Vagina (tissue), 2 donors: ENCODE measurements around the gene WDR20. TPM values are rescaled to one million over a fixed set of nuclear protein-coding genes. Genes with fewer than 3 reads are reported as not detected.

ENCODE experiments used
- DNase-seq, 2 donors: peaks; one replicate each; pipeline ENCODE4 v3.0.0-alpha.2; 2017; ENCODE audit errors: extremely low spot score in 2 of 2
- H3K27ac ChIP-seq: fragments of 200-600 bp; sonication (generic); one replicate; pipeline ENCODE4 v1.5.1; 2019
- H3K27me3 ChIP-seq: fragments of 200-600 bp; sonication (generic); one replicate; pipeline ENCODE4 v1.5.1; 2019
- H3K36me3 ChIP-seq, 2 donors: fragments of 200-600 bp; sonication (generic); one replicate each; pipeline ENCODE4 v1.5.1; 2017 to 2019
- H3K4me1 ChIP-seq: fragments of 200-600 bp; sonication (generic); one replicate; pipeline ENCODE4 v1.5.1; 2019
- H3K4me3 ChIP-seq, 2 donors: fragments of 200-600 bp; sonication (generic); 1 replicate in 1 of 2; 2 replicates in 1 of 2; pipeline ENCODE4 v1.5.1; 2016 to 2019
- H3K9me3 ChIP-seq: fragments of 200-600 bp; sonication (generic); one replicate; pipeline ENCODE4 v1.5.1; 2019
- CTCF ChIP-seq, 3 experiments: fragments of 450-650 bp in 2 of 3; fragments of 200-600 bp in 1 of 3; sonication (generic) in 1 of 3; IDR thresholded peaks; one replicate each; pipeline ENCODE4 v1.5.1; 2017 to 2019; ENCODE audit warnings: antibody characterized with exemption in 3 of 3, mild to moderate bottlenecking in 2 of 3, moderate library complexity in 2 of 3
- POLR2A ChIP-seq, 2 donors: fragments of 450-650 bp; IDR thresholded peaks; one replicate each; pipeline ENCODE4 v1.6.1; 2017; ENCODE audit warnings: antibody characterized with exemption in 2 of 2, mild to moderate bottlenecking in 2 of 2, moderate library complexity in 2 of 2
- POLR2AphosphoS5 ChIP-seq, 2 donors: sonication (generic); formaldehyde crosslinking; IDR thresholded peaks; one replicate each; pipeline ENCODE4 v1.9.0; 2017; ENCODE audit warnings: antibody characterized with exemption in 2 of 2, mild to moderate bottlenecking in 2 of 2, low read depth in 1 of 2; ENCODE audit not compliant: insufficient read depth in 1 of 2
- intact Hi-C: fragments of 100-400 bp; cut with DNase I; formaldehyde crosslinking; loops from one replicate; pipeline ENCODE4 v1.15.1; 2023
- total RNA-seq: library from RNA; depleted of rRNA; stranded (reverse); fragments of >200 nt; gene quantifications from one replicate; pipeline ENCODE4 v1.2.3, GENCODE V29; 2016

The WDR20 gene
- total RNA-seq, 1 donor from 2014 or later: 24.8 TPM

GRCh38 chr14:102182936-102183619 lies 43.4 kb downstream of the WDR20 start:
- H3K9me3 ChIP-seq: no peaks in the 10 kb centered on the region
- no peaks in the 10 kb centered on the region for H3K27me3 ChIP-seq
- TF ChIP-seq POLR2A (IDR thresholded peaks at IDR 0.05): no peak
- no peak for DNase-seq
- H3K4me1 ChIP-seq: peaks cover 59% of the 10 kb centered on the region
- no peak overlapping the region for H3K4me3 ChIP-seq
- intact Hi-C loops: no loop called here
- H3K27ac ChIP-seq: no peak overlapping the region
- H3K36me3 ChIP-seq: no peaks in the 10 kb centered on the region

GRCh38 chr14:102183886-102184285 lies 44.2 kb downstream of the WDR20 start:
- DNase-seq: no peak
- peaks cover 62% of the 10 kb centered on the region for H3K4me1 ChIP-seq

GRCh38 chr14:102184316-102185035 lies 44.8 kb downstream of the WDR20 start:
- Histone ChIP-seq H3K9me3 (no peaks in the 10 kb centered on the region), H3K4me1 (peaks cover 63% of the 10 kb centered on the region), H3K4me3 (no peak overlapping the region), H3K36me3 (no peaks in the 10 kb centered on the region), H3K27ac (no peak overlapping the region), H3K27me3 (no peaks in the 10 kb centered on the region)
- intact Hi-C loops: no loop called here
- DNase-seq: peak in 1 of 2 donors; percentile 32
- TF ChIP-seq POLR2A (IDR thresholded peaks at IDR 0.05): no peak
- TF ChIP-seq POLR2AphosphoS5 (IDR thresholded peaks at IDR 0.05; ENCODE audit: insufficient read depth in 1 of 2, low read depth in 1 of 2): no peak
- no peak for TF ChIP-seq CTCF (IDR thresholded peaks at IDR 0.05)

More at GRCh38 chr14:102183886-102184285, 44.2 kb downstream of the WDR20 start:
- H3K36me3 ChIP-seq: no peaks in the 10 kb centered on the region
- TF ChIP-seq POLR2A (IDR thresholded peaks at IDR 0.05): no peak
- H3K27ac ChIP-seq: no peak overlapping the region
- no peaks in the 10 kb centered on the region for H3K9me3 ChIP-seq
- H3K4me3 ChIP-seq: no peak overlapping the region
- intact Hi-C loops: no loop called here
- H3K27me3 ChIP-seq: no peaks in the 10 kb centered on the region

- no peak overlapping the region for H3K4me3 ChIP-seq
- no peaks in the 10 kb centered on the region for H3K27me3 ChIP-seq
- intact Hi-C loops: no loop called here
- H3K4me1 ChIP-seq: peaks cover 57% of the 10 kb centered on the region
- no peaks in the 10 kb centered on the region for H3K36me3 ChIP-seq
- no peak for DNase-seq
- TF ChIP-seq POLR2AphosphoS5 (IDR thresholded peaks at IDR 0.05; ENCODE audit: insufficient read depth in 1 of 2, low read depth in 1 of 2) (no peak), POLR2A (IDR thresholded peaks at IDR 0.05) (no peak), CTCF (IDR thresholded peaks at IDR 0.05) (no peak)
- H3K9me3 ChIP-seq: no peaks in the 10 kb centered on the region
- H3K27ac ChIP-seq: no peak overlapping the region
Observed at GRCh38 chr14:102185360-102185759, 45.7 kb downstream of the WDR20 start.

- Histone ChIP-seq H3K4me1 (peaks cover 59% of the 10 kb centered on the region), H3K27me3 (no peaks in the 10 kb centered on the region), H3K36me3 (no peaks in the 10 kb centered on the region), H3K27ac (peak overlapping the region; percentile 46), H3K4me3 (no peak overlapping the region), H3K9me3 (no peaks in the 10 kb centered on the region)
- intact Hi-C loops: no loop called here
- TF ChIP-seq CTCF (IDR thresholded peaks at IDR 0.05): no peak
- TF ChIP-seq POLR2AphosphoS5 (IDR thresholded peaks at IDR 0.05; ENCODE audit: insufficient read depth in 1 of 2, low read depth in 1 of 2): peak in 1 of 2 donors; percentile 15
- TF ChIP-seq POLR2A (IDR thresholded peaks at IDR 0.05): no peak
- DNase-seq: no peak
Observed at GRCh38 chr14:102187044-102187443, 47.3 kb downstream of the WDR20 start.

GRCh38 chr14:102187568-102188001 lies 47.9 kb downstream of the WDR20 start:
- no peaks in the 10 kb centered on the region for H3K9me3 ChIP-seq
- intact Hi-C loops: no loop called here
- H3K4me1 ChIP-seq: peaks cover 53% of the 10 kb centered on the region
- no peaks in the 10 kb centered on the region for H3K27me3 ChIP-seq
- no peaks in the 10 kb centered on the region for H3K36me3 ChIP-seq
- H3K27ac ChIP-seq: peak overlapping the region; percentile 46
- TF ChIP-seq POLR2AphosphoS5 (IDR thresholded peaks at IDR 0.05; ENCODE audit: insufficient read depth in 1 of 2, low read depth in 1 of 2) (no peak), CTCF (IDR thresholded peaks at IDR 0.05) (no peak), POLR2A (IDR thresholded peaks at IDR 0.05) (no peak)
- DNase-seq: no peak
- H3K4me3 ChIP-seq: no peak overlapping the region
